Tibial artery (tissue), 4 donors: ENCODE measurements around the gene FSCB.

ENCODE experiments used
- DNase-seq, 2 donors: peaks; one replicate each; pipeline ENCODE4 v3.0.0-alpha.2; 2019
- H3K27ac ChIP-seq, 2 donors: fragments of 200-600 bp; sonication (generic) in 1 of 2; 1 replicate in 1 of 2; 2 replicates in 1 of 2; pipeline ENCODE4 v1.5.1; 2018 to 2019; ENCODE audit warnings: mild to moderate bottlenecking in 1 of 2
- H3K27me3 ChIP-seq, 2 donors: fragments of 200-600 bp; sonication (generic) in 1 of 2; one replicate each; pipeline versions ENCODE4 v1.5.1 to v1.6.0; 2016 to 2019
- H3K36me3 ChIP-seq, 3 donors: fragments of 200-600 bp; sonication (generic) in 2 of 3; one replicate each; pipeline ENCODE4 v1.5.1; 2016 to 2019; ENCODE audit warnings: mild to moderate bottlenecking in 2 of 3
- H3K4me1 ChIP-seq, 4 donors: fragments of 200-600 bp; sonication (generic) in 2 of 4; 1 replicate in 3 of 4; 2 replicates in 1 of 4; pipeline ENCODE4 v1.5.1; 2016 to 2019
- H3K4me3 ChIP-seq, 2 donors: fragments of 200-600 bp; sonication (generic) in 1 of 2; 1 replicate in 1 of 2; 2 replicates in 1 of 2; pipeline ENCODE4 v1.5.1; 2018 to 2019; ENCODE audit warnings: mild to moderate bottlenecking in 2 of 2
- H3K9me3 ChIP-seq, 3 donors: fragments of 200-600 bp; sonication (generic) in 1 of 3; one replicate each; pipeline ENCODE4 v1.5.1; 2016 to 2019
- intact Hi-C: fragments of 100-400 bp; cut with DNase I; formaldehyde crosslinking; loops from one replicate; pipeline ENCODE4 v1.15.0; 2023; ENCODE audit warnings: low total_unique reads
- TF ChIP-seq, protein P1 (sequence below), 2 experiments: fragments of 200-600 bp in 1 of 2; fragments of 450-650 bp in 1 of 2; IDR thresholded peaks; one replicate each; pipeline ENCODE4 v1.5.1; 2017 to 2019; ENCODE audit warnings: antibody characterized with exemption in 2 of 2, mild to moderate bottlenecking in 1 of 2, moderate library complexity in 1 of 2

The FSCB gene

DNA sequence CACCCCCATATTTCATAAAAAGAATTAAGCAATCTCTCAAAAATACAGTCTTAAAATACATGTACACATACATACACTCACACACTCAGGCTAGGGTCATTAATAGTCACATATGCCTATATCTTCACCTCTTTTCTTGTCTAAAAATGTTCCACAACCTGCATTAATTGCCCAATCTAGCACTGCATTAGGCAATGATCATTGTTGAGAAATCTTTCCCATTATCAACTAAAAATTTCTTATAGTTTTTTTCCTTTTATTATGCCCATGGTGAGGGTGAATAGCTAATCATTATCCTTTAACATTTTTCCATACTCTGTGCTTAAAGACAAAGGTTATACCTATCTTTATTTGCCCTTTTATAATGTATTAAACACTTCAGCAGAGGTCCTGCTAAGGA is 38.3 kb downstream of the FSCB start:
- no peak for DNase-seq
- Histone ChIP-seq H3K4me1 (no peaks in the 10 kb centered on the region), H3K9me3 (no peaks in the 10 kb centered on the region), H3K36me3 (no peaks in the 10 kb centered on the region), H3K4me3 (no peak overlapping the region), H3K27me3 (no peaks in the 10 kb centered on the region), H3K27ac (no peak overlapping the region)
- TF ChIP-seq, protein P1, sequence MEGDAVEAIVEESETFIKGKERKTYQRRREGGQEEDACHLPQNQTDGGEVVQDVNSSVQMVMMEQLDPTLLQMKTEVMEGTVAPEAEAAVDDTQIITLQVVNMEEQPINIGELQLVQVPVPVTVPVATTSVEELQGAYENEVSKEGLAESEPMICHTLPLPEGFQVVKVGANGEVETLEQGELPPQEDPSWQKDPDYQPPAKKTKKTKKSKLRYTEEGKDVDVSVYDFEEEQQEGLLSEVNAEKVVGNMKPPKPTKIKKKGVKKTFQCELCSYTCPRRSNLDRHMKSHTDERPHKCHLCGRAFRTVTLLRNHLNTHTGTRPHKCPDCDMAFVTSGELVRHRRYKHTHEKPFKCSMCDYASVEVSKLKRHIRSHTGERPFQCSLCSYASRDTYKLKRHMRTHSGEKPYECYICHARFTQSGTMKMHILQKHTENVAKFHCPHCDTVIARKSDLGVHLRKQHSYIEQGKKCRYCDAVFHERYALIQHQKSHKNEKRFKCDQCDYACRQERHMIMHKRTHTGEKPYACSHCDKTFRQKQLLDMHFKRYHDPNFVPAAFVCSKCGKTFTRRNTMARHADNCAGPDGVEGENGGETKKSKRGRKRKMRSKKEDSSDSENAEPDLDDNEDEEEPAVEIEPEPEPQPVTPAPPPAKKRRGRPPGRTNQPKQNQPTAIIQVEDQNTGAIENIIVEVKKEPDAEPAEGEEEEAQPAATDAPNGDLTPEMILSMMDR (IDR thresholded peaks at IDR 0.05), result no peak
- intact Hi-C loops, result no loop called here

DNA sequence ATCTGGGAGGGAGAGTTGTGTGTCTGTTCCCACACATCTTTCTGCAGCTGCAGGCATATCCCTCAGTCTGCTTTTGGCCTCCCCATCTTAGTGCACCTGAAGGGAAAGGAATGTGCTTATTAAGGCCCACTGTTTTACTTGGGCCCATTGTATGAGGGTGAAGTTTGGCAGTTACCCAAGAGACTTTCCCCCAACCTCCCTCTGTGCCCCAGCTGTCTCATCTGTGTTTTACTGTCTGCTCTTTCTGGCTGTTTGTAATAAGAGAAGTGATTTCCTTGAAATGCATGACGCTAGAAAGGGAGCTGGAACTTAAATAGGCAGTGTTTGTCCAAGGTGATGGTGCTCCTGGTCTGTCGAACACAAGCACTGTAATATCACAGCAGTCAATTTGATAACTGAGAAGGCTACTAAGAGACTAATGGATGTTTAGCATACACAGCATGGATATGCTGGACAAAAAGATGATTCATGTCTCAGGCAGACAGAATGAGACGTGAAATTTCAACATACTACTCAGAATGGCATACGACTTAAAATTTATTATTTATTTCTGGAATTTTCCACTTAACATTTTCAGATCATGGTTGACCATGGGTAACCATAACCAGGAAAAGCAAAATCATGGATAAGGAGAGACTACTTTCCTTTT is 43.6 kb downstream of the FSCB start:
- no peaks in the 10 kb centered on the region for H3K27me3 ChIP-seq
- no peak overlapping the region for H3K27ac ChIP-seq
- TF ChIP-seq, protein P1 (IDR thresholded peaks at IDR 0.05), result no peak
- DNase-seq, result no peak
- H3K4me1 ChIP-seq, result no peaks in the 10 kb centered on the region
- H3K9me3 ChIP-seq, result no peaks in the 10 kb centered on the region
- no peaks in the 10 kb centered on the region for H3K36me3 ChIP-seq
- no peak overlapping the region for H3K4me3 ChIP-seq
- intact Hi-C loops, result no loop called here

DNA sequence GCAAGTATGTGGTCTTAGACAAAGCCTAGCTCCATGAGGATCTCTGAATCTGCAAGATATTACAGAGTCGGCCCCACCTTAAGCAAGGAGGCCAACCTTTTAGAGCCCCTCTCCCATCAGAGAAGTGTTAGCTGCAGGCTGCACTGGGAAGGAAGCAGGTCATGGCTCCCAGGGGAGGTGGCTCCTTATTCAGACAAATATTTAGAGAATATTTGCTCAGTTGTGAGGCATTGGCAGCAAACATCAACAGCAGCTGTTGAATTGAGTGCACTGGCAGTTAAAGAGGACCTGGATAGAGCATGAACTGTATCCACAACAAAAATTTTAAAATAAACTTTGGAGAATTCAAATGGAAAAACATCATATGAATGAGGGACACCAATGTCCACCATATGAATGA is 44.7 kb downstream of the FSCB start:
- Histone ChIP-seq H3K9me3 (no peaks in the 10 kb centered on the region), H3K27ac (no peak overlapping the region), H3K27me3 (no peaks in the 10 kb centered on the region), H3K4me1 (no peaks in the 10 kb centered on the region), H3K36me3 (no peaks in the 10 kb centered on the region), H3K4me3 (no peak overlapping the region)
- intact Hi-C loops, result no loop called here
- DNase-seq, result no peak
- TF ChIP-seq, protein P1 (IDR thresholded peaks at IDR 0.05), result no peak

DNA sequence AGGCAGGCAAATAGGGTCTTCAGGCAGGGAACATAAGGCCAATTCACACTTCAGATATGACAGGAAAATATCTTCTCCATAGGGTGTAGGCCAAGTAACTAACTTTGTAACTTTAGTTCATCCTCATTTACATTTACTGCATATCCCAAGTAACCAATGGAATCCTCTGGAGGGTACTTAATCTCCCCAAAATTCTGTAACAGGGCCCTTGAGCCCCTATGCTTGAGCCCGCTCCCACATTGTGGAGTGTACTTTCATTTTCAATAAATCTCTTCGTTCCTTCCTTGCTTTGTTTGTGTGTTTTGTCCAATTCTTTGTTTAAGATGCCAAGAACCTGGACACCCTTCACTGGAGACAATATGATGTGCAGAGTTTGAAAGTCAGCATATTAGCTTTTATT is 45.3 kb downstream of the FSCB start:
- Histone ChIP-seq H3K4me3 (no peak overlapping the region), H3K27ac (no peak overlapping the region), H3K9me3 (no peaks in the 10 kb centered on the region), H3K27me3 (no peaks in the 10 kb centered on the region), H3K36me3 (no peaks in the 10 kb centered on the region), H3K4me1 (no peaks in the 10 kb centered on the region)
- intact Hi-C loops, result no loop called here
- TF ChIP-seq, protein P1 (IDR thresholded peaks at IDR 0.05), result no peak
- no peak for DNase-seq
